Suprapubic skin (tissue), 4 donors: ENCODE results near the gene LITAF.

Source experiments
- CTCF ChIP-seq, 2 donors: fragments of 200-600 bp in 1 of 2; fragments of 450-650 bp in 1 of 2; sonication (generic) in 1 of 2; IDR thresholded peaks; one replicate each; pipeline ENCODE4 v1.5.1; 2016 to 2019; ENCODE audit warnings: antibody characterized with exemption in 2 of 2, mild to moderate bottlenecking in 1 of 2, moderate library complexity in 1 of 2
- POLR2A ChIP-seq, 2 donors: fragments of 450-650 bp; IDR thresholded peaks; one replicate each; pipeline ENCODE4 v1.6.1; 2017; ENCODE audit warnings: antibody characterized with exemption in 2 of 2, mild to moderate bottlenecking in 2 of 2, moderate library complexity in 2 of 2
- POLR2AphosphoS5 ChIP-seq, 3 donors: sonication (generic); formaldehyde crosslinking; IDR thresholded peaks; one replicate each; pipeline ENCODE4 v1.6.1; 2017; ENCODE audit warnings: antibody characterized with exemption in 3 of 3

GRCh38 chr16:11507350-11507749, 79.4 kb downstream of the LITAF start:
- TF ChIP-seq POLR2AphosphoS5 (IDR thresholded peaks at IDR 0.05): no peak
- no peak for TF ChIP-seq CTCF (IDR thresholded peaks at IDR 0.05)
- no peak for TF ChIP-seq POLR2A (IDR thresholded peaks at IDR 0.05)
